Astrocyte of the spinal cord (primary cell): ENCODE results near the gene RBKS.

ENCODE experiments used
- DNase-seq: peaks from one replicate; pipeline ENCODE4 v3.0.0; 2011; ENCODE audit warnings: low read depth, low spot score
- H3K4me3 ChIP-seq: 2 replicates; pipeline ENCODE4 v1.5.1; 2011; ENCODE audit warnings: low read depth, mild to moderate bottlenecking, low read length, moderate library complexity
- in situ Hi-C: cut with HindIII; loops from 2 replicates; pipeline ENCODE4 v1.10.0; 2017; ENCODE audit warnings: low sequenced_read_pairs
- TF ChIP-seq, protein P1 (sequence below): IDR thresholded peaks from 2 replicates; pipeline ENCODE4 v1.5.1; 2012; ENCODE audit warnings: low read depth, mild to moderate bottlenecking, low read length, inconsistent platforms

RBKS gene

DNA sequence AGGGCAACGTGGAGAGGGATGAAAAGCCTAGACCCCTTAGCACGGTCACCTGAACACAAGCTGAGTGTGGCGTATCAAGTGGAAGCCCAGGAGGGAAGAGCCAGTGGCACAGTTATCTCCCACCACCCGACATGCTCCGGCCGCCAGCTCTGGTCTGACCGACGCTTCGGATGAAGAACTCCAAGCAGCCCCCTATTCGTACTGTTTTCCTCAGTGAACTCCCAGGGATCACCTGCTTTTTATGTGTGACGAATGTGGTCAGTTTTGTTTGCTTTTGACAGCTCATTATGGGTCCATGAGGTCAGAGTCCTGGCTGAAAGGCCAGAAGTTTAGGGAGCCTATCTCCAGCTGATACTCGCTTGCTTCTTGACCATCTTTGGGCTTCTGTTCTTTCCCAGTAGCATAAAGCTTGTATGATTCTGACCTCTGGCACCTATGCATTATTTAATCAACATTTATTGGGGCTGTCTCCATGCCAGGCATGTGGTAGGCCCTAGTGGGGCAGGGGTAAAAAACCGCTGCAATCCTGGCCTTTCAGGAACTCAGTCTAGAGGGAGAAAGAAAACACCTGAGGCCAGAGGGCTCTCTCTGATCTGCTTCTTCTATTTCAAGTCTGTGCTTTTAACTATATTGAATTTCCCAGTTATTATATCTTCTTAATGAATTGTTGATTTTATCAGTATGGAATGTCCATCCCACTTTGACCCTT, 151.7 kb downstream of the RBKS start:
- H3K4me3 ChIP-seq, result no peak overlapping the region
- in situ Hi-C loops, result no loop called here
- DNase-seq, result no peak
- TF ChIP-seq, protein P1, sequence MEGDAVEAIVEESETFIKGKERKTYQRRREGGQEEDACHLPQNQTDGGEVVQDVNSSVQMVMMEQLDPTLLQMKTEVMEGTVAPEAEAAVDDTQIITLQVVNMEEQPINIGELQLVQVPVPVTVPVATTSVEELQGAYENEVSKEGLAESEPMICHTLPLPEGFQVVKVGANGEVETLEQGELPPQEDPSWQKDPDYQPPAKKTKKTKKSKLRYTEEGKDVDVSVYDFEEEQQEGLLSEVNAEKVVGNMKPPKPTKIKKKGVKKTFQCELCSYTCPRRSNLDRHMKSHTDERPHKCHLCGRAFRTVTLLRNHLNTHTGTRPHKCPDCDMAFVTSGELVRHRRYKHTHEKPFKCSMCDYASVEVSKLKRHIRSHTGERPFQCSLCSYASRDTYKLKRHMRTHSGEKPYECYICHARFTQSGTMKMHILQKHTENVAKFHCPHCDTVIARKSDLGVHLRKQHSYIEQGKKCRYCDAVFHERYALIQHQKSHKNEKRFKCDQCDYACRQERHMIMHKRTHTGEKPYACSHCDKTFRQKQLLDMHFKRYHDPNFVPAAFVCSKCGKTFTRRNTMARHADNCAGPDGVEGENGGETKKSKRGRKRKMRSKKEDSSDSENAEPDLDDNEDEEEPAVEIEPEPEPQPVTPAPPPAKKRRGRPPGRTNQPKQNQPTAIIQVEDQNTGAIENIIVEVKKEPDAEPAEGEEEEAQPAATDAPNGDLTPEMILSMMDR, result no peak

GRCh38 chr2:27737676-27738348, 152.4 kb downstream of the RBKS start:
- TF ChIP-seq, protein P1, result no peak
- in situ Hi-C loops, result no loop called here
- H3K4me3 ChIP-seq, result no peak overlapping the region
- DNase-seq, result peak; percentile 47

- DNase-seq, result no peak
- TF ChIP-seq, protein P1, result no peak
- in situ Hi-C loops, result no loop called here
Measured at GRCh38 chr2:27736890-27737204, 153.3 kb downstream of the RBKS start.

GRCh38 chr2:27736031-27736889, 153.9 kb downstream of the RBKS start:
- TF ChIP-seq, protein P1, result no peak
- no peak overlapping the region for H3K4me3 ChIP-seq
- in situ Hi-C loops, result no loop called here
- no peak for DNase-seq

More at GRCh38 chr2:27736890-27737204, 153.3 kb downstream of the RBKS start:
- no peak overlapping the region for H3K4me3 ChIP-seq

GRCh38 chr2:27735263-27735904, 154.8 kb downstream of the RBKS start:
- no peak overlapping the region for H3K4me3 ChIP-seq
- in situ Hi-C loops, result no loop called here
- peak; percentile 51 for DNase-seq
- TF ChIP-seq, protein P1, result no peak

DNA sequence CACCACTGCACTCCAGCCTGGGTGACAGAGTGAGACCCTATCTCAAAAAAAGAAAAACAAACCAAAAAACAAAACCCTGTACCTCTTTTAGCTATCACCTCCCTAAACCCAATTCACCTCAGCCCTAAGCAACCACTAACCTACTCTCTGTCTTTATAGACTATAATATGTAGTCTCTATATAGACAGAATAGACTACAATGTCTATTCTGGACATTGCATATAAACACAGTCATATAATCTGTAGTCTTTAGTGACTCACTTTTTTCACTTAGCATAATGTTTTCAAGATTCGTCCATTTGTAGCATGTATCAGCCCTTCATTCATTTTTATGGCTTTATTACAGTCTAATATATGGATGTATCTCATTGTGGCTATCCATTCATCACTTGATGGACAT, 155.9 kb downstream of the RBKS start:
- DNase-seq, result no peak
- TF ChIP-seq, protein P1, result no peak
- in situ Hi-C loops, result no loop called here
- H3K4me3 ChIP-seq, result no peak overlapping the region
